OCI-LY3 (cell line): Measurements from ENCODE around the gene CELF2.

Source experiments
- CTCF ChIP-seq: fragments of 200-600, 300-600 bp; sonication (generic); IDR thresholded peaks from 2 replicates; pipeline ENCODE4 v1.5.1; 2014; ENCODE audit warnings: antibody characterized with exemption, low read length, low read depth
- EZH2phosphoT487 ChIP-seq: fragments of 200-600 bp; shearing (Covaris generic); IDR thresholded peaks from 2 replicates; pipeline ENCODE4 v1.6.1; 2018; ENCODE audit warnings: antibody characterized with exemption, mixed run types, low read depth

GRCh38 chr10:11116817-11117216, 99.1 kb downstream of the CELF2 start:
- TF ChIP-seq CTCF = no peak
- no peak for TF ChIP-seq EZH2phosphoT487
